ENCODE results near the gene MADCAM1.
"Not testable (repeated sequence)": the region's sequence is repeated elsewhere in the genome, so short reads cannot be mapped to it uniquely, and the experiment has no call there.

The MADCAM1 gene

DNA sequence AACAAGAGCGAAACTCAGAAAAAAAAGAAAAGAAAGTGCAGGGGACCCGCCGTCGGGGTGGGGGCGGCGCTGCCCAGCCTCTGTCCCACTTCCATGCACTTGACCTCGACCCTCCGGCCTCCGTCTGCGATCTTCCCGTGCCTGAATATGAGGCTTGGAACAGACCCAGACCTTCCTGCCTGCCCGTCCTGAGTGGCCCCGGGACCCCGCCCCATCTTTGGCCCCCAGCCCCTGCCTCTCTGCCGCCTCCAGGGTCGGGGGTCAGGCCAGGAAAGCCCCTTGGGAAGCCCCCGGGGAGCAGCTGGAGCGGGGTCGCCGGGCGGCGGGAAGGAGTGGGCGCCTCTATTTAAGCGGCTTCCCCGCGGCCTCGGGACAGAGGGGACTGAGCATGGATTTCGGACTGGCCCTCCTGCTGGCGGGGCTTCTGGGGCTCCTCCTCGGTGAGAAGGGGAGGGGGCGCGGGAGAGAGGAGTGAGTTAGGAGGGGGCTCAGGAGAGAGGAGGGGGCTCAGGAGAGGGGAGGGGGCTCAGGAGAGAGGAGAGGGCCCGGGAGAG, at the start of gene MADCAM1:
Gene MADCAM1 (plus strand): TSS at position 375 of the 554 bp plus-strand sequence. CDS start 14 bp downstream, at position 389.
- H3K4me3 ChIP-seq (ENCODE audit: control insufficient read depth, low read depth, low read length), result no peak within 1 kb of the TSS
- no peak for DNase-seq (ENCODE audit: low read depth)
- TF ChIP-seq, protein P1, sequence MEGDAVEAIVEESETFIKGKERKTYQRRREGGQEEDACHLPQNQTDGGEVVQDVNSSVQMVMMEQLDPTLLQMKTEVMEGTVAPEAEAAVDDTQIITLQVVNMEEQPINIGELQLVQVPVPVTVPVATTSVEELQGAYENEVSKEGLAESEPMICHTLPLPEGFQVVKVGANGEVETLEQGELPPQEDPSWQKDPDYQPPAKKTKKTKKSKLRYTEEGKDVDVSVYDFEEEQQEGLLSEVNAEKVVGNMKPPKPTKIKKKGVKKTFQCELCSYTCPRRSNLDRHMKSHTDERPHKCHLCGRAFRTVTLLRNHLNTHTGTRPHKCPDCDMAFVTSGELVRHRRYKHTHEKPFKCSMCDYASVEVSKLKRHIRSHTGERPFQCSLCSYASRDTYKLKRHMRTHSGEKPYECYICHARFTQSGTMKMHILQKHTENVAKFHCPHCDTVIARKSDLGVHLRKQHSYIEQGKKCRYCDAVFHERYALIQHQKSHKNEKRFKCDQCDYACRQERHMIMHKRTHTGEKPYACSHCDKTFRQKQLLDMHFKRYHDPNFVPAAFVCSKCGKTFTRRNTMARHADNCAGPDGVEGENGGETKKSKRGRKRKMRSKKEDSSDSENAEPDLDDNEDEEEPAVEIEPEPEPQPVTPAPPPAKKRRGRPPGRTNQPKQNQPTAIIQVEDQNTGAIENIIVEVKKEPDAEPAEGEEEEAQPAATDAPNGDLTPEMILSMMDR (conservative IDR thresholded peaks at IDR 0.05; ENCODE audit: control insufficient read depth, insufficient read depth, low read depth, low read length), result no peak

DNA sequence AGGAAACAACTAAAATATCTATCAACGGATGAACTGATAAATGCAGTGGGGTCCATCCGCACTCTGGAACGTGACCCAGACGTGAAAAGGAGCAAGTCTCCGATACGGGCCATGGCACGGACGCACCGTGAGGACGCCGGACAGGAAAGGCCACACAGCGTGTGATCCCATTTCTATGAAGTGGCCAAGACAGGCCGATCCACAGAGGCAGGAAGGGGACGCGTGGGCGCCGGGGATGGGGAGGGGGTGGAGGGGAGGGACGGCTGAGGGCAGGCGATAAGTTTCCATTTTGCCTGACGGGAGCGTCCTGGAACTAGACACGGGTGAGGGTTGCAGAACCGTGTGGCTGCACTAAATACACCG, 49.2 kb upstream of the MADCAM1 start:
- TF ChIP-seq, protein P1 (conservative IDR thresholded peaks at IDR 0.05; ENCODE audit: control insufficient read depth, insufficient read depth, low read depth, low read length), result no peak
- no peak overlapping the region for H3K4me3 ChIP-seq (ENCODE audit: control insufficient read depth, low read depth, low read length)
- no peak for DNase-seq (ENCODE audit: low read depth)

DNA sequence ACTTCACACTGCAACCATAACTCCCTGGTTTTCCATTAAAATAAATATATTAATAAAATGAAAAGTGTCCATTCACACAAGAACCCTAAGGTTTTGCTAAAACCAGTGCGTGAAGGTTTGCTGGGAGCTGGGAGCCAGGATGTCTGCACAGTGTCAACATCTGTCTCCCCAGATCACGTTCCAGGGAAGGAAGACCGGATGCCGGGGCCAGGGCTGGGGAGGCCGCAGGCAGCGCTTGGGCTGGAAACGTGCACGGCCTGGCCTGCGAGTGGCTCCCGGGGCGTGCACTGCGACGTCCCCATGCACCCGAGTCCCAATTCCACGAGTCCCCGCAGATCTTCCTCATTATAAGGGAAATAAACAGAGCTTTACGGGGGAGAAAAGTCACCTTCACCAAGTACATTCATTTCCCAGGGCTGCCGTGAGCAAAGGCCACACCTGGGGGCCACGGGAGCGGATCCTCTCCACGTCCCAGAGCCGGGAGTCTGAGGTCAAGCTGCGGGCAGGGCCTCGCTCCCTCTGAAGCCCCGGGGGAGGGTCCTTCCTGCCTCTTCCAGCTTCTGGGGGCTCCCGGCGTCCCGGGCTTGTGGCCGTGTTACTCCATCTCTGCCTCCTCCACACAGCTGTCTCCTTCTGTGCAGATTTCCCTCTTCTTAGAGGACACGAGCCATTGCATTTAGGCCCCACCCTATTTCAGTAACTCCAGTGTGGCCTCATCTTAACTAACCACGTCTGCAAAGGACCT, 48.3 kb upstream of the MADCAM1 start:
- TF ChIP-seq, protein P1 (conservative IDR thresholded peaks at IDR 0.05; ENCODE audit: control insufficient read depth, insufficient read depth, low read depth, low read length), result no peak
- H3K4me3 ChIP-seq (ENCODE audit: control insufficient read depth, low read depth, low read length), result no peak overlapping the region
- DNase-seq (ENCODE audit: low read depth), result no peak

DNA sequence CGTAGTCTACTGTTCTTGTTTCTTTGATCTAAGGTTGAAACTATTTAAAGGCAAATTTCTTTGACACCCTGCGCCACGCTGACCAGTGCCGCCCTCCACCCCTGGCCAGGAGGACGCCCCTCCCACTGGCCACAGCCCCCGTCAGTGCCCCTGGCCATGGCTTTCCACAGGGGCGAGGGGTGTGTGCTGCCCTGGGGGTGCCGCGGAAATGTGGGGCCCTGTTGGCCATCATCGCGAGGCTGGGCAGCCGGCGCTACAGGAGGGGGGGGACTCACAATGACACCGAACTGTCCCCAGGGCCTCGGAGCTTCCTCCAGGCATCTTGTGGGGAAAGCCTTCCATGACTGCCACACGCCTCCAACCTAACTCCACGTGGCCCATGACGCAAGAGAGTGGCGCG, 46.4 kb upstream of the MADCAM1 start:
- TF ChIP-seq, protein P1 (conservative IDR thresholded peaks at IDR 0.05; ENCODE audit: control insufficient read depth, insufficient read depth, low read depth, low read length), result no peak
- DNase-seq (ENCODE audit: low read depth), result no peak
- no peak overlapping the region for H3K4me3 ChIP-seq (ENCODE audit: control insufficient read depth, low read depth, low read length)

DNA sequence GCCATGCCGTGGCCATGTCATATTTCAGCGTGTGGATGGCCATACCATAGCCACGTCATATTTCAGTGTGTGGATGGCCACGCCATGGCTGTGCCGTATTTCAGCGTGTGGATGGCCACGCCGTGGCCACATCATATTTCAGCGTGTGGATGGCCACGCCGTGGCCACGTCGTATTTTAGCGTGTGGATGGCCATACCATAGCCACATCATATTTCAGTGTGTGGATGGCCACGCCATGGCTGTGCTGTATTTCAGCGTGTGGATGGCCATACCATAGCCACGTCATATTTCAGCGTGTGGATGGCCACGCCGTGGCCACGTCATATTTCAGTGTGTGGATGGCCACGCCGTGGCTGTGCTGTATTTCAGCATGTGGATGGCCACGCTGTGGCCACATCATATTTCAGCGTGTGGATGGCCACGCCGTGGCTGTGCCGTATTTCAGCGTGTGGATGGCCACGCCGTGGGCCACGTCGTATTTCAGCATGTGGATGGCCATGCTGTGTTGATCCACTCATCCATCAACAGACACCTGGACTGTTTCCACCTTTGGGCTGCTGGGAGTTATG, 45.3 kb upstream of the MADCAM1 start:
- DNase-seq (ENCODE audit: low read depth), result not testable (repeated sequence)

DNA sequence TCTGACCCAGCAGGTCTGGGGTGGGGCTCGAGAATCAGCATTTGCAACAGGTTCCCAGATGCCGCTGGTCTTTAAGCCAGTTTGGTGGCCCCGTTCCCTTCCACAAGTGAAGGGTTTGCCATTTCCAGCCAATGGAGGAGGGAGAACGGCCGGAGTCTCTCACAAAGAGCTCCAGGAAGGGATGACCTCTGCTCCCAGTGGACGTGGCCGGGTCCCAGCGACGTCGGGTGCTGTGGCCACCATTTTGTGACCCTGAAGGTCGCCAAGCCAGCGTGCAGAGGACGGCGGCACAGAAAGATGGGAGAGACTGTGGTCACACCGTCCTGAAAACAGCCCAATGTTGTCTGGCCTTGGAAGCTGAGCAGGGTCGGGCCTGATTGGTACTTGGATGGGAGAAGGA, 43.5 kb upstream of the MADCAM1 start:
- TF ChIP-seq, protein P1 (conservative IDR thresholded peaks at IDR 0.05; ENCODE audit: control insufficient read depth, insufficient read depth, low read depth, low read length), result no peak
- no peak overlapping the region for H3K4me3 ChIP-seq (ENCODE audit: control insufficient read depth, low read depth, low read length)
- no peak for DNase-seq (ENCODE audit: low read depth)

More for the DNA sequence above, 45.3 kb upstream of the MADCAM1 start:
- not testable (repeated sequence) for H3K4me3 ChIP-seq (ENCODE audit: control insufficient read depth, low read depth, low read length)

DNA sequence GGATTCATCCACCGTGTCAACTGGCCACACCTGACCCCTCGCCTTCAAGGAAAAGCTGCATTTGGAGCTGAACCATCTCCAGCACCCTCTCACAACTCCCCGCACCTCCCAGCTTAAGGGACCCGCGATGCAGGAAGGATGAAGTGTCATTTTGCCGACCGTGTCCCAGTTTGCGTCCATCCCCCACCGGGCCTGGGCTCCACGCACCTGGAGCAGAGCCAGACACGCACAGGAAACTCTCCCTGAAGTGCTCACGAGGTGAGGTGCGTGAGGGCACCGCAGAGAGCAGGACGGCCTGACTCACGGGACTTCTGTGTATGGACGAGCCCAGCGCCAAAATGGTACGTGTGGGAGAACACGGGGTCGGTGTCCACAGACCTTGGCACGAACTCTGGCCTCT, 42.7 kb upstream of the MADCAM1 start:
- no peak for DNase-seq (ENCODE audit: low read depth)
- TF ChIP-seq, protein P1 (conservative IDR thresholded peaks at IDR 0.05; ENCODE audit: control insufficient read depth, insufficient read depth, low read depth, low read length), result no peak
- H3K4me3 ChIP-seq (ENCODE audit: control insufficient read depth, low read depth, low read length), result no peak overlapping the region
